ENCODE measurements around the gene RBAK. TPM values are rescaled to one million over a fixed set of nuclear protein-coding genes. Genes with fewer than 3 reads are reported as not detected.

The RBAK gene
- total RNA-seq, 4 donors from 2014 or later: 3.4 to 6.0 (median 4.2) TPM

DNA sequence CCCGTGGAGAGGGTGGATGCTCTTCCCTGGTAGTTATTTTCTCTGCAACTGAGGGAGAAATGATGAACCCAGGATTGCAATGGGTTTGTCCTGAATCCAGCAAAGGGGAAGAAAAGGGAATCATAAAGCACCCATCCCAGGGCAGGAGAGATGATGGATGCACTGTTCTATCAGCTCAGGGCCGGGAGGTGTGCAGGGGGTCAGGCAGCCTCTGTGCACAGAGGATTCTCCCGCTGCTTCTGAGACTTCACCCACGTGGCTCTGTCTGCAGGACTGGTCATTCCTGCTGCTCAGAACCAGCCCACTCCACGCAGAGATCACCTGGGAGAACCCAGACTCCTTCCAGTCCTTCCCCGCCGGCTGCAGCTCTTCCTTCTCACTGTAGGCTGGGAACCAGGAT is 70.7 kb downstream of the RBAK start:
- intact Hi-C loops (cut with DNase I; ENCODE audit: low total_unique reads): no loop called here
- peaks cover 0 to 2% (median 0%) of the 10 kb centered on the region in 3 donors for H3K27me3 ChIP-seq
- ATAC-seq: no peak
- no peaks in the 10 kb centered on the region for H3K36me3 ChIP-seq
- H3K4me3 ChIP-seq: no peak overlapping the region
- no peak for DNase-seq
- no peaks in the 10 kb centered on the region for H3K4me1 ChIP-seq
- no peaks in the 10 kb centered on the region for H3K9me3 ChIP-seq
- in situ Hi-C loops (cut with MboI; ENCODE audit: low sequenced_read_pairs in 4 of 4): no loop called here
- H3K27ac ChIP-seq: no peak overlapping the region
- TF ChIP-seq, protein P1, sequence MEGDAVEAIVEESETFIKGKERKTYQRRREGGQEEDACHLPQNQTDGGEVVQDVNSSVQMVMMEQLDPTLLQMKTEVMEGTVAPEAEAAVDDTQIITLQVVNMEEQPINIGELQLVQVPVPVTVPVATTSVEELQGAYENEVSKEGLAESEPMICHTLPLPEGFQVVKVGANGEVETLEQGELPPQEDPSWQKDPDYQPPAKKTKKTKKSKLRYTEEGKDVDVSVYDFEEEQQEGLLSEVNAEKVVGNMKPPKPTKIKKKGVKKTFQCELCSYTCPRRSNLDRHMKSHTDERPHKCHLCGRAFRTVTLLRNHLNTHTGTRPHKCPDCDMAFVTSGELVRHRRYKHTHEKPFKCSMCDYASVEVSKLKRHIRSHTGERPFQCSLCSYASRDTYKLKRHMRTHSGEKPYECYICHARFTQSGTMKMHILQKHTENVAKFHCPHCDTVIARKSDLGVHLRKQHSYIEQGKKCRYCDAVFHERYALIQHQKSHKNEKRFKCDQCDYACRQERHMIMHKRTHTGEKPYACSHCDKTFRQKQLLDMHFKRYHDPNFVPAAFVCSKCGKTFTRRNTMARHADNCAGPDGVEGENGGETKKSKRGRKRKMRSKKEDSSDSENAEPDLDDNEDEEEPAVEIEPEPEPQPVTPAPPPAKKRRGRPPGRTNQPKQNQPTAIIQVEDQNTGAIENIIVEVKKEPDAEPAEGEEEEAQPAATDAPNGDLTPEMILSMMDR (IDR thresholded peaks at IDR 0.05 in 4 of 5, conservative IDR thresholded peaks at IDR 0.05 in 1 of 5): no peak
- TF ChIP-seq POLR2A (IDR thresholded peaks at IDR 0.05): no peak

DNA sequence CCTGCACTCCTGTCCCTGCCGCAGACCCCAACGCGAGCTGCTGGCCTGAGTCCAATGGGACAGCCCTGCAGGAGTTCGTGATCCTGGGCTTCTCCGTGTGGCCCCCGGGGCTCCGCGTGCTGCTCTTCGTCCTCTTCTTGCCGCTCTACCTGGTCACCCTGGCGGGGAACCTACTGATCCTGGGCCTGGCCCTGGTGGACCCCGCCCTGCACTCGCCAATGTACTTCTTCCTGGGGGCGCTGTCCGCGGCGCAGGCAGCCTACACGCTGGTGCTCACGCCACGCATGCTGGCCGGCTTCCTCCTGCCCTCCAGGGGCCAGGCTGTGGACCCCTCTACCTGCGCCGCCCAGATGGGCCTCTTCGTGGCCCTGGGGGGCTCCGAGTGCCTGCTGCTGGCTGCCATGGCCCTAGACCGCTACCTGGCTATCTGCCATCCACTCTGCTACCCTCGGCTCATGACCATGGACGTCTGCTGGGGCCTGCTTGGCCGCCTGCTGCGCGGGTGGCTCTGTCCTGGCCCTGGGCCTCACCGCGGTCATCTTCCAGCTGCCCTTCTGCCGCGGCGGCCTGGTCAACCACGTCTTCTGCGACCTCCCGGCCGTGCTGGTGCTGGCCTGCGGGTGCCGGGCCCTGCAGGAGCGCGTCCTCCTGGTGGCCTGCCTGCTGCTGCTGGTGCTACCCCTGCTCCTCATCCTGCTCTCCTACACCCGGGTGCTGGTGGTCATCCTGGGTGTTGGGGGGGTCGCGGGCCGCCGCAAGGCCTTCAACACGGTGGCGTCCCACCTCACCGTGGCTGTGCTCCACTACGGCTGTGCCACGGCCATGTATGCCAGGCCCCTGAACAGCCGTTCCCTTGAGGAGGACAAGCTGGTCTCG is 71.7 kb downstream of the RBAK start:
- Histone ChIP-seq H3K27ac (no peak overlapping the region), H3K4me1 (no peaks in the 10 kb centered on the region), H3K36me3 (no peaks in the 10 kb centered on the region), H3K27me3 (peaks cover 0 to 2% (median 0%) of the 10 kb centered on the region in 3 donors), H3K4me3 (no peak overlapping the region), H3K9me3 (no peaks in the 10 kb centered on the region)
- in situ Hi-C loops (cut with MboI; ENCODE audit: low sequenced_read_pairs in 4 of 4) (no loop called here), intact Hi-C loops (cut with DNase I; ENCODE audit: low total_unique reads) (no loop called here)
- no peak for ATAC-seq
- no peak for TF ChIP-seq POLR2A (IDR thresholded peaks at IDR 0.05)
- TF ChIP-seq, protein P1 (IDR thresholded peaks at IDR 0.05 in 4 of 5, conservative IDR thresholded peaks at IDR 0.05 in 1 of 5): no peak
- no peak for DNase-seq

Other genes with a start within 250 kb of the RBAK start
- gene PAPOLB, start 183.8 kb upstream of the RBAK start, total RNA-seq: under 1 TPM in 1 of 4 donors, not detected in 3; 0.10 TPM
- 10 to 100 TPM in 1 of 4 donors, 1 to 10 TPM in 3; 2.1 to 12.1 (median 5.0) TPM for gene RADIL, start 162.1 kb upstream of the RBAK start, total RNA-seq
- gene MMD2, start 86.7 kb upstream of the RBAK start, total RNA-seq: not detected
- gene WIPI2, start 144.4 kb downstream of the RBAK start, total RNA-seq: 10 to 100 TPM; 37.7 to 69.2 (median 41.3) TPM
- gene SLC29A4, start 237.1 kb downstream of the RBAK start, total RNA-seq: 1 to 10 TPM; 1.7 to 5.4 (median 3.6) TPM

Measured in gastrocnemius medialis (tissue), 4 donors.